Dermis microvascular lymphatic vessel endothelial cell (primary cell): Measurements from ENCODE around the gene PELI3. TPM values are rescaled to one million over a fixed set of nuclear protein-coding genes. Genes with fewer than 3 reads are reported as not detected.
"Not testable (repeated sequence)": the region's sequence is repeated elsewhere in the genome, so short reads cannot be mapped to it uniquely, and the experiment has no call there.

Source experiments
- DNase-seq, 2 donors: peaks; one replicate each; pipeline versions ENCODE4 v3.0.0 to v3.0.0-alpha.2; 2010; ENCODE audit warnings: low read depth in 2 of 2
- total RNA-seq: library from RNA; depleted of rRNA; stranded (reverse); fragments of >200 nt; gene quantifications from 2 replicates; pipeline ENCODE4 v1.2.1, GENCODE V29; 2014

Gene PELI3
- total RNA-seq, 1 donor from 2014 or later, result 3.3 TPM

- DNase-seq, result no peak
Measured at GRCh38 chr11:66443602-66444001, 23.1 kb upstream of the PELI3 start.

- no peak for DNase-seq
Measured at GRCh38 chr11:66447012-66447411, 19.7 kb upstream of the PELI3 start.

DNA sequence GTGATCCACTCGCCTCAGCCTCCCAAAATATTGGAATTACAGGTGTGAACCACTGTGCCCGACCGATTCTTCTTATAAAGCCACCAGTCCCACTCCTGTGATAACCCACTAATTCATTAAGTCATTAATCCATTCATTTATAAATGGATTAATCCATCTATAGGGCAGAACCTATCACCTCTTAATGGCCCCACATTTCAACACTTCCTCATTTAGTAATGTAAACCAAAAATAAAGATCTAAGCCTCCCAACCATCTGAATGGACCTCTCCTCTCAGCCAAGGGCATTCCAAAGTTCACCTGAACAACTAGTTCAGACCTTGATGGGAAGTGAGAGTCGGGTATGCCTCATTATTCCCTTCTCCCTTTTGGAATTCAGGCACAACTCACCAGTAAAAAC lies 18.2 kb upstream of the PELI3 start:
- DNase-seq, result no peak

DNA sequence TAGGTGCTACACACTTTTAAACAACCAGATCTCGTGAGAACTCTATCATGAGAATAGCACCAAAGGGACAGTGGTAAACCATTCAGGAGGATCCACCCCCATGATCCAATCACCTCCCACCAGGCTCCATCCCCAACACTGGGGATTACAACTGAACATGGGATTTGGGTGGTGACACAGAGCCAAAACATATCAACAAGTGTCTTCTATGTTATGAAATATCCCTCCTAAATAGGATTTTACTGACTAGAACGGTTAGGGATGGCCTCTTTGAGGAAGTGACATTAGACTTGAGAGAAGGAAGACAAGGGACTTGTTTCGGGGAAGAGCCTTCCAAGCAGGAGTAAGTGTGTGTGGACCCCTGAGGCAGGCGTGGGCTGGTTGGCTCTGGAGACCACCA lies 16.1 kb upstream of the PELI3 start:
- no peak for DNase-seq

DNA sequence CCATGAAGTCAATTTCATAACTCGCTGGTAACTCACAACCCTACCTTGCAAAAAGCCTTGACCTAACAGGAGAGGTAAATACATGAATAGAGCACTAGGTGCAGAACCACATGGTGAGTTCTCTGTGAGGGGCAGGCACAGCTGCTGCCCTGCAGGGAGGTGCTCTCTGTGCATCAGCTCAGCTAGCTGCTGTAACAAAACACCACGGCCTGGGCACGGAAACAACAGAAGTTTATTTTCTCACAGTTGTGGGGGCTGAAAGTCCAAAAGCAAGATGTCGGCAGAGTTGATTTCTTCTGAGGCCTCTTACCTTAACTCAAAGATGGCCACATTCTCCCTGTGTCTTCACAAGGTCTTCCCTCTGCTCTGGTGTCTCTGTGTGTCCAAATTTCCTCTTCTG lies 15.0 kb upstream of the PELI3 start:
- DNase-seq, result no peak

- no peak for DNase-seq
Measured at GRCh38 chr11:66454247-66454646, 12.5 kb upstream of the PELI3 start.

- no peak for DNase-seq
Measured at GRCh38 chr11:66454828-66455227, 11.9 kb upstream of the PELI3 start.

GRCh38 chr11:66457826-66458225 lies 8.9 kb upstream of the PELI3 start:
- DNase-seq, result no peak

DNA sequence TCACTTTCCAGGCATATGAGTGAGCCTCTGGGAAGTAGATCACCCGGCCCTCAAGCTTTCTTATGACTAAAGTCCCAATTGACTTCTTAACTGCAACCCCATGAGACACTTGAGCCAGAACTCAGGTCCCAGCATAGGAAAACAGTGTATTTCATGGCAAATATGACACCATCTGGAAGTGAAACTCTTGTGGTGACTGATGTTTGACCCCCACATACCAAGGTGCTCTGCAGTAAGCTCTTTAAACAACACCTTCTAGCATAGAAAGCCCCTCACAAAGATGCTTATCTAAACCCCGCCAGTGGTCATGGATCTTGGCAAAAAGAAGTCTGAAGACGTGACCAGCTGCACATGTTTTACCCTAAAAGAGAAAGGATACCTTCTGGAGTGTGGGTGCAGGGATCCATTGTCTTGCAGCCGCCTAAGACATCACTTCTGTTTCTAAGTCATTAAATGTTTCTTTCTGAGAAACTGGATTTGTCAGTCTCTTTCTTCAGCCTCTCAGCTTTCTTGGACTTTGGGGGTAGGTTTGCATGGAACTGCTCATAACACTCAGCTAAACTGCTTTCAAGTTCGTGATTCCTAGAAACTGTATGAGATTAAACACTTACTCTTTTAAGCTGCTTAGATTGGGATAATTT lies 7.4 kb upstream of the PELI3 start:
- DNase-seq, result no peak

GRCh38 chr11:66462010-66462409 lies 4.7 kb upstream of the PELI3 start:
- no peak for DNase-seq

- DNase-seq, result no peak
Measured at GRCh38 chr11:66462911-66463310, 3.8 kb upstream of the PELI3 start.

DNA sequence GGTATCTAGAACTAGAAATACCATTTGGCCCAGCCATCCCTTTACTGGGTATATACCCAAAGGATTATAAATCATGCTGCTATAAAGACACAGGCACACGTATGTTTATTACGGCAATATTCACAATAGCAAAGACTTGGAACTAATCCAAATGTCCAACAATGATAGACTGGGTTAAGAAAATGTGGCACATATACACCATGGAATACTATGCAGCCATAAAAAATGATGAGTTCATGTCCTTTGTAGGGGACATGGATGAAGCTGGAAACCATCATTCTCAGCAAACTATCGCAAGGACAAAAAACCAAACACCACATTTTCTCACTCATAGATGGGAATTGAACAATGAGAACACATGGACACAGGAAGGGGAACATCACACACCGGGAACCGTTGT lies 2.6 kb upstream of the PELI3 start:
- not testable (repeated sequence) for DNase-seq

DNA sequence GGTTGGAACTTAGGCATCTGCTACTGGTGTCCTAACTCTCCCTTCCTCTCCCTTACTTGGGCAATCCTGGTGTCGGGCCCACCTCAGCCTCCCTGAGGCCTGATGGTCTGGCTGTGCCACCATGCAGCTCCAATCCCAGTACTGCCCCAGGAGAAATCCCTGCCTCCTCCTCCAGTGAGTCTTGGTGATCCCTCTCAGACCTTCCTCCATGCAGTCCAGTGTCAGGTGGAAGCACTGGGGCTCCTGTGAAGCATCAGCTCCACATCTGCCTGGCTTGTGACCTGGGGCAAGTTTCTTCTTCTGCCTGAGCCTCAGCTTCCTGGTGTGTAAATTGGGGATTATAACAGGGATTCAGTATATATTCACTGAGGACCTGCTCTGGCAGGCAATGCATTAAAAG lies 1.8 kb upstream of the PELI3 start:
- DNase-seq, result no peak

- no peak for DNase-seq
Measured at GRCh38 chr11:66465373-66466224, 1.1 kb upstream of the PELI3 start.

- no peak for DNase-seq
Measured at GRCh38 chr11:66467034-66467659, 442 bp downstream of the PELI3 start.

GRCh38 chr11:66467756-66468155 lies 1.1 kb downstream of the PELI3 start:
- DNase-seq, result no peak

DNA sequence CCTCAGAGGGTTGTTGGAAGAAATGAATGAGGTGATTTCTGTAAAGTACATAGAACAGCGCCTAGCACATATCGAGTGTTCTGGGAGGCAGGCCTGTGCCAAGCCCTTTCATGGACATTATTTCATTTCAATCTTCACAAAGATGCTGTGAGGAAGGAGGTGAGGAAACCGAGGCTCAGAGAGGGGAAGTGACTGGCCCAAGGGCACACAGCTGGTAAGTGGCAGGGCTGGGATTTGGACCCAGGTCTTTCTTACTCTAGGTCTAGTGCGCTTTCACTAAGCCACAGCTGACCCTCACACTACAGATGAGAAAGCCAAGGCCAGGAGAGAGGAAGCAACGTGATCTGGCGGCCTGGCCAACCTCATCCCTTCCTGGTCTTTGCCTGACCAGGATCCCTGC lies 2.0 kb downstream of the PELI3 start:
- no peak for DNase-seq

- no peak for DNase-seq
Measured at GRCh38 chr11:66469441-66469840, 2.7 kb downstream of the PELI3 start.

- no peak for DNase-seq
Measured at GRCh38 chr11:66470015-66470414, 3.3 kb downstream of the PELI3 start.

- DNase-seq, result no peak
Measured at GRCh38 chr11:66471142-66471541, 4.4 kb downstream of the PELI3 start.

DNA sequence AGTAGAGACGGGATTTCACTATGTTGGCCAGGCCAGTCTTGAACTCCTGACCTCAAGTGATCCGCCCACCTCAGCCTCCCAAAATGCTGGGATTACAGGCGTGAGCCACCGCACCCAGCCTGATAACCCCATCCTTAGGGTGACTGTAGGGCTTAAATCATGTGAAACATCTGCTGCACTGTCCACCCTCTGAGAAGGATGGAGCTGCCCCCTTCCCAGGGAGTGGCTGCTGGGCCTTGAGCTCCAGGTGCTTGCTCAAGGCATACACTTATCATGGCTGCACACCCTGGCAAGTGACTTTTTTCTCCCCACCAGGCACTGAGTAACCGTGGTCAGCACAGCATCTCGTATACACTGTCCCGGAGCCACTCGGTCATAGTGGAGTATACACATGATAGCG lies 5.3 kb downstream of the PELI3 start:
- no peak for DNase-seq

DNA sequence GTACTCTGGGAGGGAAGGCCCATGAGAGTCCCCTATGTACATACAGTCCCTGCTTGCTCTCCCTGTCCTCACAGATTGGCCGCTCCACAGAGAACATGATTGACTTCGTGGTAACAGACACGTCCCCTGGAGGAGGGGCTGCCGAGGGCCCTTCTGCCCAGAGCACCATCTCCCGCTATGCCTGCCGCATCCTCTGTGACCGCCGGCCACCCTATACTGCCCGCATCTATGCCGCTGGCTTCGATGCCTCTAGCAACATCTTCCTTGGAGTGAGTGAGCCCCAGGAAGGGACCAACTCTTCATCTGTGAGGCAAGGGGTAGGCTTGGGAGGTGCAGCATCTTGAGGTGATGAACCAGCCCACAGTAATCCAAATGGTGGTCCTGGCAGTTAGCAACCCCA lies 6.5 kb downstream of the PELI3 start:
- no peak for DNase-seq
